SK-N-SH (cell line): ENCODE measurements around the gene DLEC1. TPM values are rescaled to one million over a fixed set of nuclear protein-coding genes. Genes with fewer than 3 reads are reported as not detected.

Source experiments
- CTCF ChIA-PET: fragments of 300-600, 350-600 bp; formaldehyde crosslinking; extraction: SDS; loops from one replicate; lab custom pipeline; 2021; lab: Yijun Ruan, JAX
- POLR2A ChIA-PET: fragments of 350-600 bp; sonication (Branson Sonifier 250); formaldehyde crosslinking; extraction: SDS; loops from one replicate; lab custom pipeline; 2020; ENCODE audit warnings: antibody characterized with exemption, inconsistent platforms; lab: Yijun Ruan, JAX
- DNase-seq: peaks from one replicate; pipeline ENCODE4 v3.0.0; 2012
- H2AFZ ChIP-seq: fragments of 200-600 bp; sonication (generic); 2 replicates; pipeline ENCODE4 v1.8.1; 2016; ENCODE audit warnings: antibody characterized with exemption, mild to moderate bottlenecking, low read depth
- H3F3A ChIP-seq: fragments of 200-600 bp; sonication (generic); replicated peaks from 2 replicates; pipeline ENCODE3; 2016; ENCODE audit warnings: antibody characterized with exemption, mild to moderate bottlenecking; ENCODE audit not compliant: insufficient read depth
- H3K27ac ChIP-seq, 2 experiments: fragments of 200-500 bp in 1 of 2; fragments of 200-600 bp in 1 of 2; sonication (Bioruptor generic) in 1 of 2; sonication (generic), shearing (Covaris generic) in 1 of 2; 2 replicates each; pipeline versions ENCODE4 v1.5.1 to v1.6.1; 2014 to 2016; ENCODE audit warnings: low read depth in 2 of 2, inconsistent platforms in 1 of 2, low read length in 1 of 2, mild to moderate bottlenecking in 1 of 2, mixed read lengths in 1 of 2
- H3K27me3 ChIP-seq: fragments of 200-600 bp; sonication (generic), shearing (Covaris generic); 2 replicates; pipeline ENCODE4 v1.6.1; 2016; ENCODE audit warnings: mixed run types; ENCODE audit not compliant: insufficient read depth
- H3K36me3 ChIP-seq, 2 experiments: fragments of 200-500 bp in 1 of 2; fragments of 200-600 bp in 1 of 2; sonication (Bioruptor generic) in 1 of 2; sonication (generic) in 1 of 2; replicated peaks in 1 of 2; 2 replicates each; pipeline versions ENCODE3 to v1.5.1; 2014 to 2016; ENCODE audit warnings: low read length in 1 of 2, mild to moderate bottlenecking in 1 of 2; ENCODE audit not compliant: insufficient read depth in 2 of 2, control insufficient read depth in 1 of 2
- H3K4me1 ChIP-seq, 2 experiments: fragments of 200-500 bp in 1 of 2; fragments of 200-600 bp in 1 of 2; sonication (Bioruptor generic) in 1 of 2; sonication (generic), shearing (Covaris generic) in 1 of 2; 2 replicates each; pipeline versions ENCODE4 v1.5.1 to v1.6.1; 2014 to 2016; ENCODE audit warnings: low read depth in 1 of 2, low read length in 1 of 2, mixed run types in 1 of 2; ENCODE audit not compliant: insufficient read depth in 2 of 2, control insufficient read depth in 1 of 2
- H3K4me2 ChIP-seq: fragments of 200-600 bp; sonication (generic), shearing (Covaris generic); 2 replicates; pipeline ENCODE4 v1.6.1; 2017; ENCODE audit warnings: mixed run types
- H3K4me3 ChIP-seq, 2 experiments: fragments of 200-500 bp in 1 of 2; fragments of 200-600 bp in 1 of 2; sonication (Bioruptor generic) in 1 of 2; sonication (generic), shearing (Covaris generic) in 1 of 2; 2 replicates each; pipeline versions ENCODE4 v1.5.1 to v1.8.1; 2014 to 2016; ENCODE audit warnings: low read depth in 2 of 2, inconsistent platforms in 1 of 2, low read length in 1 of 2, mild to moderate bottlenecking in 1 of 2, mixed read lengths in 1 of 2, moderate library complexity in 1 of 2
- H3K79me2 ChIP-seq: fragments of 200-600 bp; sonication (generic); 2 replicates; pipeline ENCODE4 v1.8.1; 2017; ENCODE audit warnings: mild to moderate bottlenecking; ENCODE audit not compliant: insufficient read depth
- H3K9ac ChIP-seq: fragments of 200-600 bp; sonication (generic); 2 replicates; pipeline ENCODE4 v1.6.1; 2017; ENCODE audit warnings: mixed run types
- H3K9me2 ChIP-seq: fragments of 200-600 bp; sonication (generic); 2 replicates; pipeline ENCODE4 v1.6.1; 2017; ENCODE audit warnings: mixed run types
- H3K9me3 ChIP-seq: fragments of 200-600 bp; sonication (generic); 2 replicates; pipeline ENCODE4 v1.6.1; 2017; ENCODE audit warnings: mixed run types, mild to moderate bottlenecking, moderate library complexity
- H4K20me1 ChIP-seq: fragments of 200-600 bp; sonication (generic); 2 replicates; pipeline ENCODE4 v1.6.1; 2017; ENCODE audit warnings: mild to moderate bottlenecking, mixed run types; ENCODE audit not compliant: insufficient read depth
- CTCF ChIP-seq: fragments of 200-600 bp; sonication (generic); IDR thresholded peaks from 2 replicates; pipeline ENCODE4 v1.6.1; 2017; ENCODE audit warnings: antibody characterized with exemption, mild to moderate bottlenecking, moderate library complexity
- ELF1 ChIP-seq: IDR thresholded peaks from 2 replicates; pipeline ENCODE4 v1.4.0; 2012
- EP300 ChIP-seq, 2 experiments: IDR thresholded peaks; 2 replicates each; pipeline versions ENCODE4 v1.4.0 to v1.6.1; 2012; ENCODE audit warnings: borderline replicate concordance in 1 of 2, low read depth in 1 of 2, low read length in 1 of 2
- EZH2phosphoT487 ChIP-seq: fragments of 200-600 bp; sonication (generic); IDR thresholded peaks from 2 replicates; pipeline ENCODE4 v1.6.1; 2017; ENCODE audit warnings: low read depth, mixed run types, mild to moderate bottlenecking, antibody characterized with exemption, moderate library complexity, borderline replicate concordance
- FOXJ3 ChIP-seq: sonication (generic); formaldehyde crosslinking; IDR thresholded peaks from 2 replicates; pipeline ENCODE4 v1.5.1; 2020; ENCODE audit warnings: mild to moderate bottlenecking, missing genetic modification reagents
- GABPA ChIP-seq: IDR thresholded peaks from 2 replicates; pipeline ENCODE4 v1.4.0; 2012; ENCODE audit warnings: low read depth, mild to moderate bottlenecking
- GATA2 ChIP-seq: sonication (generic); formaldehyde crosslinking; IDR thresholded peaks from 2 replicates; pipeline ENCODE4 v1.5.0; 2020; ENCODE audit warnings: mild to moderate bottlenecking, missing genetic modification reagents
- IRF3 ChIP-seq: fragments of 150-350 bp; IDR thresholded peaks from 2 replicates; pipeline ENCODE4 v1.6.1; 2016; ENCODE audit warnings: mild to moderate bottlenecking, low read depth, low read length
- MAX ChIP-seq: IDR thresholded peaks from 2 replicates; pipeline ENCODE4 v1.4.0; 2012; ENCODE audit warnings: low read depth
- MEF2A ChIP-seq: IDR thresholded peaks from 2 replicates; pipeline ENCODE4 v1.4.0; 2012; ENCODE audit warnings: low read depth, borderline replicate concordance
- NFIC ChIP-seq: IDR thresholded peaks from 2 replicates; pipeline ENCODE4 v1.4.0; 2012; ENCODE audit warnings: borderline replicate concordance
- RAD21 ChIP-seq: IDR thresholded peaks from 2 replicates; pipeline ENCODE4 v1.6.1; 2012; ENCODE audit warnings: mild to moderate bottlenecking, low read length
- REST ChIP-seq: IDR thresholded peaks from 2 replicates; pipeline ENCODE4 v1.6.1; 2012; ENCODE audit warnings: mild to moderate bottlenecking, low read depth, low read length, moderate library complexity
- RFX5 ChIP-seq: IDR thresholded peaks from 2 replicates; pipeline ENCODE4 v1.6.1; 2012; ENCODE audit warnings: mild to moderate bottlenecking, improper control_type of control experiment, low read length
- SIN3A ChIP-seq: IDR thresholded peaks from 2 replicates; pipeline ENCODE4 v1.6.1; 2012; ENCODE audit warnings: low read depth, mild to moderate bottlenecking, low read length, moderate library complexity, borderline replicate concordance
- TAF1 ChIP-seq: IDR thresholded peaks from 2 replicates; pipeline ENCODE4 v1.6.1; 2012; ENCODE audit warnings: low read depth, mild to moderate bottlenecking, low read length, moderate library complexity, borderline replicate concordance
- TCF12 ChIP-seq: IDR thresholded peaks from 2 replicates; pipeline ENCODE4 v1.4.0; 2012
- TEAD4 ChIP-seq: IDR thresholded peaks from 2 replicates; pipeline ENCODE4 v1.4.0; 2012; ENCODE audit warnings: mild to moderate bottlenecking, borderline replicate concordance; ENCODE audit not compliant: insufficient read depth
- USF1 ChIP-seq: IDR thresholded peaks from 2 replicates; pipeline ENCODE4 v1.4.0; 2012; ENCODE audit warnings: low read depth, borderline replicate concordance
- USF2 ChIP-seq: fragments of 150-350 bp; IDR thresholded peaks from 2 replicates; pipeline ENCODE4 v1.6.1; 2017; ENCODE audit warnings: antibody characterized with exemption, low read length, low read depth, borderline replicate concordance
- YY1 ChIP-seq: IDR thresholded peaks from 2 replicates; pipeline ENCODE4 v1.4.0; 2012; ENCODE audit warnings: low read depth, mild to moderate bottlenecking
- WGBS: methylation state at CpG from one replicate; pipeline ENCODE4 v1.1.6; 2017; ENCODE audit warnings: low lambda C conversion rate; 5-methylcytosine and 5-hydroxymethylcytosine counted together
- polyA plus RNA-seq, 3 experiments: library from polyadenylated mRNA; depleted of rRNA; stranded (reverse); fragments of >200 nt; gene quantifications; 2 replicates each; pipeline ENCODE4 v1.2.3, GENCODE V29; 2012

DLEC1 gene
- polyA plus RNA-seq, 1 of the 3 experiments (the other 2 are of a cell fraction): 0.02 TPM

- Histone ChIP-seq H2AFZ (peak overlapping the region; percentile 99), H3K9me2 (no peaks in the 10 kb centered on the region), H3K4me2 (peak overlapping the region; percentile 99), H3K9me3 (no peaks in the 10 kb centered on the region), H3K36me3 (peaks cover 10 to 36% of the 10 kb centered on the region in 2 experiments), H3K27me3 (no peaks in the 10 kb centered on the region), H3K9ac (peak overlapping the region; percentile 89), H3K79me2 (peaks cover 43% of the 10 kb centered on the region), H4K20me1 (0 out of 2 replicates have a peak, but pooled peaks cover 13% of the 10 kb centered on the region), H3K27ac (peak overlapping the region; percentile 89 to 91), H3K4me1 (peaks cover 16 to 31% of the 10 kb centered on the region in 2 experiments; a peak in 2 of 4 replicates), H3F3A (peaks cover 2% of the 10 kb centered on the region), H3K4me3 (peak overlapping the region; percentile 85 to 94)
- WGBS: 45% methylated on average over 18 of the region's 22 CpGs
- CTCF ChIA-PET: interaction anchor here (0.9 to 2.5 kb wide), 7 partner anchors 15 to 359 kb away, joined by 3 to 9 read pairs (median 4); partner anchors contain the start of genes EXOG, OXSR1 and XYLB
- peak; percentile 44 for DNase-seq
- POLR2A ChIA-PET: interaction anchor here (0.8 to 2.7 kb wide), 4 partner anchors 28 to 176 kb away, joined by 3 to 25 read pairs (median 4); partner anchors contain the start of gene OXSR1
- TF ChIP-seq TCF12 (no peak), RFX5 (no peak), FOXJ3 (CRISPR knock-in tag) (no peak), TAF1 (no peak), EZH2phosphoT487 (no peak), REST (no peak), ELF1 (no peak; the same call in 1 of the 2 replicates), IRF3 (no peak), SIN3A (no peak), RAD21 (no peak), MAX (peak; percentile 40; the same call in 1 of the 2 replicates), NFIC (no peak), MEF2A (no peak), YY1 (no peak), CTCF (peak; percentile 18; the same call in 1 of the 2 replicates), USF1 (no peak), GATA2 (CRISPR knock-in tag) (no peak), GABPA (peak; percentile 9; the same call in 1 of the 2 replicates), USF2 (no peak), EP300 (IDR thresholded peaks at IDR 0.05; ENCODE audit: borderline replicate concordance in 1 of 2, low read depth in 1 of 2, low read length in 1 of 2) (no peak), TEAD4 (no peak)
Observed at GRCh38 chr3:38137615-38138348, 98.8 kb downstream of the DLEC1 start.
